ENCODE results near the gene ZNF609.

ZNF609 gene

DNA sequence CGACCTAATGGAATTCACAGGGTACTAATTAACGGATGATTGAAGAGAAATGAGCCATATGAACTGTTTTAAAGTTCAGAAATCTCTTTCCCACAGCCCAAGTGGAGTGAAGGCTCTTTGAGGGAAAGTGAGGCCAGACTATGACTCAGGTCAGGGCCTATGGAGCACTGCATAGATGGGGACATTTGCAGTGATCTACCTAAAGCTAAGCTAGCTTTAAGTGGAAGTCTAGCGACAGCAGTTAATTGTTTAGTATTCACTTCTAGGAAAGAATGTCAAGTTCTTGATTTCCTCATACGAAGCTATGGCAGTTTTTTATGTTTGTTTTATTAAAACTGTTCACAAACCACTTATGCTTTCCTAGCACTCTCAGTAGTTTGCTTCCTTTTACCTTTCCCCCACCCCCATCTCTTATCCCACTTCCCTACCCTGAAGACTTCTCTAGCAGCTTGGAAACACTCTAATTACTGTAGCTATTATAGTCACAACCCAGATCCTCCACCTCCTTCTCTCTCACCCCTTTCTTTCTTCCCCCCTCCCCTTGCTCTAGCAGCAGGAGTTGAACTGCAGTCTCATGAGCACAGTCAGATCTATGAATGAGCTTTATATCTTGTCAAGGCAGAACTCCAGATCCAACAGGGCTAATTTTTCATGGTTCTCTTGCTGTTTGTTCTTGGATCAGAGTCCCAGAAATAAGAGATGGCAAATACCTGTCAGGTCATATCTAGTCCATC lies 6.2 kb downstream of the ZNF609 start:
- TF ChIP-seq, protein P1, sequence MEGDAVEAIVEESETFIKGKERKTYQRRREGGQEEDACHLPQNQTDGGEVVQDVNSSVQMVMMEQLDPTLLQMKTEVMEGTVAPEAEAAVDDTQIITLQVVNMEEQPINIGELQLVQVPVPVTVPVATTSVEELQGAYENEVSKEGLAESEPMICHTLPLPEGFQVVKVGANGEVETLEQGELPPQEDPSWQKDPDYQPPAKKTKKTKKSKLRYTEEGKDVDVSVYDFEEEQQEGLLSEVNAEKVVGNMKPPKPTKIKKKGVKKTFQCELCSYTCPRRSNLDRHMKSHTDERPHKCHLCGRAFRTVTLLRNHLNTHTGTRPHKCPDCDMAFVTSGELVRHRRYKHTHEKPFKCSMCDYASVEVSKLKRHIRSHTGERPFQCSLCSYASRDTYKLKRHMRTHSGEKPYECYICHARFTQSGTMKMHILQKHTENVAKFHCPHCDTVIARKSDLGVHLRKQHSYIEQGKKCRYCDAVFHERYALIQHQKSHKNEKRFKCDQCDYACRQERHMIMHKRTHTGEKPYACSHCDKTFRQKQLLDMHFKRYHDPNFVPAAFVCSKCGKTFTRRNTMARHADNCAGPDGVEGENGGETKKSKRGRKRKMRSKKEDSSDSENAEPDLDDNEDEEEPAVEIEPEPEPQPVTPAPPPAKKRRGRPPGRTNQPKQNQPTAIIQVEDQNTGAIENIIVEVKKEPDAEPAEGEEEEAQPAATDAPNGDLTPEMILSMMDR (IDR thresholded peaks at IDR 0.05; ENCODE audit: low read depth, low read length) = no peak
- H3K4me3 ChIP-seq (replicated peaks in 1 of 2; ENCODE audit: low read depth in 2 of 2, low read length in 2 of 2) = no peak overlapping the region
- DNase-seq (ENCODE audit: low read depth in 2 of 2) = no peak

DNA sequence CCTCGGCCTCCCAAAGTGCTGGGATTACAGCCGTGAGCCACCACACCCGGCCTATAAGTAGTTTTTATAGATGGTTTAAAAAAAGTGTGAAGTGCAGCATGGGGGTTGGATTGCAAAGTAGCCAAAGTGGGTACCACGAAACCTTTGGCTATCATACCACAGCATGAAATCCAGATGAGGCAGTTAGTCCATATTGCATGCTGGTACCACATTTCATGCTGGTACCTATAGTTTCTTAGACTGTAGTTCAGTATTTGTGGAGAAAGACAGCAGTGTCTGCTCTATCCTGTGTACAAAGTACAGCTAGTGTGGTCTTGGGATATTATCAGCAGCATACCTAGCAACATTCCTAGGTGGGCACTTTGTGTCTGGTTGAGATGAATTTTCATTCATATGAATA lies 11.8 kb downstream of the ZNF609 start:
- no peak overlapping the region for H3K4me3 ChIP-seq (replicated peaks in 1 of 2; ENCODE audit: low read depth in 2 of 2, low read length in 2 of 2)
- DNase-seq (ENCODE audit: low read depth in 2 of 2) = no peak
- TF ChIP-seq, protein P1 (IDR thresholded peaks at IDR 0.05; ENCODE audit: low read depth, low read length) = no peak

DNA sequence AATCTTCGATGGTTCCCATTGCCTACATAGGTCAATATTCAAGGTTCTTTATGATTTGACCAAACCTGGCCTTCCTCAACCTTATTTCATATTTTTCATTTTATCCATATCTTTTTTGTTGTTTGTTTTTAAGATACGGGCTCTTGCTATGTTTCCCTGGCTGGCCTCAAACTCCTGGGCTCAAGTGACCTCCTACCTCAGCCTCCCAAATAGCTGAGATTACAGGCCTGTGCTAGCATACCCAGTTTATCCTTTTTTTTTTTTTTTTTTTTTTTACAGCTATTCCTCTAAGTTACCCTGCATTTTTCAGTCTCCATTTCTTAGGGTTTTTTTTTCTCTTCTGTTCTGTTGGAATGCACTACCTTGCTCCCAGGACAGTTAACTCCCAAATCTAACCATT lies 14.5 kb downstream of the ZNF609 start:
- no peak overlapping the region for H3K4me3 ChIP-seq (replicated peaks in 1 of 2; ENCODE audit: low read depth in 2 of 2, low read length in 2 of 2)
- TF ChIP-seq, protein P1 (IDR thresholded peaks at IDR 0.05; ENCODE audit: low read depth, low read length) = no peak
- no peak for DNase-seq (ENCODE audit: low read depth in 2 of 2)

DNA sequence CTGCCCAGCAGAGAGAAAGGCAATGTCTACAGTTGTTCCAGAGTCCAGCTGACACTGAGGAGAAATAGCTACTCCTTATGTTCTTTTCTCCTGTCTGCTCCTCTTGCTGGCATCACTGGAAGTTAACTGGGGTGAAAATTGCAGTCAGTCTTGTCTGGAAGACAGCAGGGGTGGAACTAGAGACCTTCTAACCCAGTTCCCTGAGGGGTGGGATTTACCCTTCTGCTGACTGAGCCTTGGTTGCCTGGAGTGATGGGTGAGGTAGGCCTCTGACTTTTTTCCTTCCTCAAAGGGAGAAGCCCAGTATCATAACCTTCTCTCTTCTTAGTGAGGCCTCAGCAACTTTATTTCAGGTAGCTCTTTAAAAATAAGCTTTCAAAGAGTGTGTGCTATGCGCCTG lies 16.2 kb downstream of the ZNF609 start:
- no peak for DNase-seq (ENCODE audit: low read depth in 2 of 2)
- TF ChIP-seq, protein P1 (IDR thresholded peaks at IDR 0.05; ENCODE audit: low read depth, low read length) = no peak
- no peak overlapping the region for H3K4me3 ChIP-seq (replicated peaks in 1 of 2; ENCODE audit: low read depth in 2 of 2, low read length in 2 of 2)

DNA sequence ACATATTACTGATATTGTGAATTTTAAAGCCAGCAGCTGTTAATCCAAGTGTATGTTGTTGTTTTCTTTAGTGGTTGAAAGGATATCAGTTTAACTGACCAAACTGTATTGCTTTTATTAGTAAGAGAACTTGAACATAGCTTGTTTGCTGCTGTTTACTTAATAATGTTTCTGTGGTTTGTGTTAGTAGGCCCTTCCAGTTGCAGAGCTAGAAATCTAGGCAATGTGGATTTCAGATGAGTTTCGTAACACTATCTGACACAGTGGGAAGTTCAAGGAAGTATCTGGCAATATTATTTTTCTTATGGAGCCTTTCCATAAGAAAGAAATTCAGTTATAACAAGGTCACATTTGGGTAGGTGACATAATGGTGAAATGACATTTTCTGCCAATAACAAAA lies 18.5 kb downstream of the ZNF609 start:
- no peak overlapping the region for H3K4me3 ChIP-seq (replicated peaks in 1 of 2; ENCODE audit: low read depth in 2 of 2, low read length in 2 of 2)
- TF ChIP-seq, protein P1 (IDR thresholded peaks at IDR 0.05; ENCODE audit: low read depth, low read length) = no peak
- DNase-seq (ENCODE audit: low read depth in 2 of 2) = peak in 1 of 2 donors; percentile 18

DNA sequence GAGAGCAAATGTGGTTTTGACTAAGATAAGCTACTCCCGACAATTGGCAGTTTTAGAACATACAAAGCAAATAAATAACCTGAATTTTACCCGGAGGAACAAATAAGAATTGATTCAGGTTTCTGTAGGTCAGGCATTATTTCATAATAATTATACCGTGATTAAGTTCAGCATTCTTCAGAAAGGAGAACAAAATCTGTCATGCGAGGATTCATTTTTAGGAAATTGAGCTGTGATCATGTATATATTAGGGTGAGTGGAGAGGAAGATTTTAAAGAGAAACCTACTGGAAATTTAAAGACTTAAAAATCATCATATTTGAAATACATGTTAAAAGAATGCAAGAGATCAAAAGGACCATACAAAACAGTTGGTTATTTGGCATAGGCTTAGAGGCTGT lies 20.5 kb downstream of the ZNF609 start:
- no peak overlapping the region for H3K4me3 ChIP-seq (replicated peaks in 1 of 2; ENCODE audit: low read depth in 2 of 2, low read length in 2 of 2)
- TF ChIP-seq, protein P1 (IDR thresholded peaks at IDR 0.05; ENCODE audit: low read depth, low read length) = no peak
- DNase-seq (ENCODE audit: low read depth in 2 of 2) = no peak

DNA sequence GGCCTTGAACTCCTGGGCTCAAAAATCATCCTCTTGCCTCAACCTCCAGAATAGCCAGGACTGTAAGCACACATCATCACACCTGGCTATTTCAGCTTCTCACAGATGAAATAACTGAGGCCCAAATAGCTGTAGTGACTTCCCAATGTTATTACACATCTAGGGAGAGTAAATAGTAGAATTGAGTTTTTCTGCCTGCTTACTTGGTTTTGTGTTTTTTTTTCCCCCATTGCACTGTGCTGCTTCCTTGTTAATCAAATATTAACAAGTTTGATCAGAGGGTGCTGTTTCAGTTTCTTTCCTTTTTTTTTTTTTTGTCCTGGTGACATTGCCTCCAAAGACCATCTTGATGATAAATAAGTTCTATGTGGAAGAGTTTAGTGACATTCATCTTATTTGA lies 23.4 kb downstream of the ZNF609 start:
- TF ChIP-seq, protein P1 (IDR thresholded peaks at IDR 0.05; ENCODE audit: low read depth, low read length) = no peak
- no peak for DNase-seq (ENCODE audit: low read depth in 2 of 2)
- H3K4me3 ChIP-seq (replicated peaks in 1 of 2; ENCODE audit: low read depth in 2 of 2, low read length in 2 of 2) = no peak overlapping the region

All from cardiac fibroblast (primary cell).